Measurements from ENCODE around the gene SYNE1. TPM values are rescaled to one million over a fixed set of nuclear protein-coding genes. Genes with fewer than 3 reads are reported as not detected.

The SYNE1 gene
- total and polyA plus RNA-seq, 7 donors, result 6.0 to 74.6 (median 16.5) TPM

- DNase-seq, result no peak
- ATAC-seq, result no peak
- 81 to 90% (median 83%) methylated on average over 2 of the region's 2 CpGs for WGBS, 3 donors
Observed at GRCh38 chr6:152364866-152365265, 272.3 kb downstream of the SYNE1 start.

GRCh38 chr6:152360034-152360433, 277.1 kb downstream of the SYNE1 start:
- intact Hi-C loops (cut with DNase I), result no loop called here
- Histone ChIP-seq H3K27me3 (ENCODE audit: insufficient read depth in 3 of 3, low read length in 2 of 3) (no peaks in the 10 kb centered on the region), H3K9me3 (no peaks in the 10 kb centered on the region), H3K4me1 (no peaks in the 10 kb centered on the region), H3K36me3 (ENCODE audit: insufficient read depth in 1 of 2, low read depth in 1 of 2) (peaks cover 7 to 82% of the 10 kb centered on the region in 2 donors), H3K4me3 (no peak overlapping the region), H3K27ac (no peak overlapping the region)
- ATAC-seq, result no peak
- WGBS, 3 donors, result 59 to 74% (median 65%) methylated on average over 6 of the region's 6 CpGs
- no peak for DNase-seq
- TF ChIP-seq CTCF (IDR thresholded peaks at IDR 0.05), result no peak

More at GRCh38 chr6:152364866-152365265, 272.3 kb downstream of the SYNE1 start:
- Histone ChIP-seq H3K4me3 (no peak overlapping the region), H3K4me1 (peaks cover 15% of the 10 kb centered on the region), H3K27me3 (ENCODE audit: insufficient read depth in 3 of 3, low read length in 2 of 3) (no peaks in the 10 kb centered on the region), H3K9me3 (no peaks in the 10 kb centered on the region), H3K27ac (no peak overlapping the region), H3K36me3 (ENCODE audit: insufficient read depth in 1 of 2, low read depth in 1 of 2) (peaks cover 7 to 67% of the 10 kb centered on the region in 2 donors)
- intact Hi-C loops (cut with DNase I), result no loop called here
- no peak for TF ChIP-seq CTCF (IDR thresholded peaks at IDR 0.05)

- Histone ChIP-seq H3K4me1 (no peaks in the 10 kb centered on the region), H3K36me3 (ENCODE audit: insufficient read depth in 1 of 2, low read depth in 1 of 2) (peaks cover 10 to 98% of the 10 kb centered on the region in 2 donors), H3K9me3 (no peaks in the 10 kb centered on the region), H3K27me3 (ENCODE audit: insufficient read depth in 3 of 3, low read length in 2 of 3) (no peaks in the 10 kb centered on the region), H3K4me3 (no peak overlapping the region), H3K27ac (no peak overlapping the region)
- peak; percentile 29 for TF ChIP-seq CTCF (IDR thresholded peaks at IDR 0.05)
- ATAC-seq (peak in 3 of 4 donors; percentile 62 to 78 (median 65)), DNase-seq (no peak)
- intact Hi-C loops (cut with DNase I), result no loop called here
- WGBS, 3 donors, result 7 to 41% (median 16%) methylated on average over 2 of the region's 2 CpGs
Observed at GRCh38 chr6:152356662-152357061, 280.5 kb downstream of the SYNE1 start.

GRCh38 chr6:152356016-152356415, 281.1 kb downstream of the SYNE1 start:
- Histone ChIP-seq H3K36me3 (ENCODE audit: insufficient read depth in 1 of 2, low read depth in 1 of 2) (peaks cover 5 to 95% of the 10 kb centered on the region in 2 donors), H3K27ac (no peak overlapping the region), H3K9me3 (no peaks in the 10 kb centered on the region), H3K4me3 (no peak overlapping the region), H3K4me1 (peaks cover 5% of the 10 kb centered on the region), H3K27me3 (ENCODE audit: insufficient read depth in 3 of 3, low read length in 2 of 3) (no peaks in the 10 kb centered on the region)
- TF ChIP-seq CTCF (IDR thresholded peaks at IDR 0.05), result no peak
- intact Hi-C loops (cut with DNase I), result no loop called here
- no peak for ATAC-seq
- 59 to 80% (median 60%) methylated on average over 1 of the region's 1 CpG for WGBS, 3 donors
- no peak for DNase-seq

- Histone ChIP-seq H3K4me1 (peaks cover 13% of the 10 kb centered on the region), H3K27ac (no peak overlapping the region), H3K36me3 (ENCODE audit: insufficient read depth in 1 of 2, low read depth in 1 of 2) (peaks cover 4 to 92% of the 10 kb centered on the region in 2 donors), H3K4me3 (no peak overlapping the region), H3K9me3 (no peaks in the 10 kb centered on the region), H3K27me3 (ENCODE audit: insufficient read depth in 3 of 3, low read length in 2 of 3) (no peaks in the 10 kb centered on the region)
- DNase-seq (no peak), ATAC-seq (no peak)
- intact Hi-C loops (cut with DNase I), result no loop called here
- TF ChIP-seq CTCF (IDR thresholded peaks at IDR 0.05), result no peak
Observed at GRCh38 chr6:152355166-152355565, 282.0 kb downstream of the SYNE1 start.
